HL-60 (cell line): ENCODE measurements around the gene VASH2.
"Not testable (repeated sequence)": the region's sequence is repeated elsewhere in the genome, so short reads cannot be mapped to it uniquely, and the experiment has no call there.

Source experiments
- DNase-seq, 2 experiments: peaks; one replicate each; pipeline ENCODE4 v3.0.0-alpha.2; 2010 to 2020; ENCODE audit warnings: low read depth in 1 of 2, low spot score in 1 of 2
- H3K27ac ChIP-seq: fragments of 250-450 bp; sonication (Bioruptor Pico); replicated peaks from 2 replicates; pipeline ENCODE4 v1.5.1; 2020; ENCODE audit warnings: mild to moderate bottlenecking, moderate library complexity
- H3K27me3 ChIP-seq: fragments of 250-450 bp; sonication (Bioruptor Pico); 2 replicates; pipeline ENCODE4 v1.5.1; 2021; ENCODE audit warnings: mild to moderate bottlenecking, moderate library complexity; ENCODE audit not compliant: insufficient read depth, poor library complexity, severe bottlenecking
- H3K4me3 ChIP-seq: replicated peaks from 2 replicates; pipeline ENCODE4 v1.5.1; 2011; ENCODE audit warnings: mild to moderate bottlenecking, control low read depth, low read length; ENCODE audit not compliant: insufficient read depth
- GABPA ChIP-seq: IDR thresholded peaks from 2 replicates; pipeline ENCODE4 v1.6.1; 2012; ENCODE audit warnings: low read depth
- POLR2AphosphoS5 ChIP-seq: IDR thresholded peaks from 2 replicates; pipeline ENCODE4 v1.6.1; 2012; ENCODE audit warnings: low read depth
- REST ChIP-seq: IDR thresholded peaks from 2 replicates; pipeline ENCODE4 v1.6.1; 2012; ENCODE audit warnings: low read depth; ENCODE audit not compliant: insufficient replicate concordance
- SPI1 ChIP-seq: IDR thresholded peaks from 2 replicates; pipeline ENCODE4 v1.6.1; 2012; ENCODE audit warnings: low read depth, mild to moderate bottlenecking, borderline replicate concordance
- TF ChIP-seq, protein P1 (sequence below): IDR thresholded peaks from one replicate; pipeline ENCODE4 v1.5.1; 2011; ENCODE audit warnings: low read length, control low read depth, inconsistent platforms; ENCODE audit not compliant: insufficient read depth

The VASH2 gene

DNA sequence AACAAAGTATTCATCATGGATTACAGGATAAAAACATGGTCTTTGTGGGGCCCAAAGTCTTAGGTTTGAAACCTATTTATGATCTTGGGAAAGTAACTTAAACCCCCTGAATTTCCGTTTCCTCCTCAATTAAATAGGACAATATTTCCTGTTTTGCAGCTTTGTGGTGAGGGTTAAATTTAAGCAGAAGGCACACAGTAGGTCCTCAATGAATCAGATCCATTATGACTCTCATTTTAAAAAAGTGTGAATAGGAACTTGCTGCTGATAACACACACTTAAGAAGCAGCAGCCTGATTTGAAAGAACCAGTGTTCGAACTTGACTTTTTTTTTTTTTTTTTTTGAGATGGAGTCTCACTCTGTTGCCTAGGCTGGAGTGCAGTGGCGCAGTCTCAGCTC is 41.4 kb upstream of the VASH2 start:
- TF ChIP-seq, protein P1, sequence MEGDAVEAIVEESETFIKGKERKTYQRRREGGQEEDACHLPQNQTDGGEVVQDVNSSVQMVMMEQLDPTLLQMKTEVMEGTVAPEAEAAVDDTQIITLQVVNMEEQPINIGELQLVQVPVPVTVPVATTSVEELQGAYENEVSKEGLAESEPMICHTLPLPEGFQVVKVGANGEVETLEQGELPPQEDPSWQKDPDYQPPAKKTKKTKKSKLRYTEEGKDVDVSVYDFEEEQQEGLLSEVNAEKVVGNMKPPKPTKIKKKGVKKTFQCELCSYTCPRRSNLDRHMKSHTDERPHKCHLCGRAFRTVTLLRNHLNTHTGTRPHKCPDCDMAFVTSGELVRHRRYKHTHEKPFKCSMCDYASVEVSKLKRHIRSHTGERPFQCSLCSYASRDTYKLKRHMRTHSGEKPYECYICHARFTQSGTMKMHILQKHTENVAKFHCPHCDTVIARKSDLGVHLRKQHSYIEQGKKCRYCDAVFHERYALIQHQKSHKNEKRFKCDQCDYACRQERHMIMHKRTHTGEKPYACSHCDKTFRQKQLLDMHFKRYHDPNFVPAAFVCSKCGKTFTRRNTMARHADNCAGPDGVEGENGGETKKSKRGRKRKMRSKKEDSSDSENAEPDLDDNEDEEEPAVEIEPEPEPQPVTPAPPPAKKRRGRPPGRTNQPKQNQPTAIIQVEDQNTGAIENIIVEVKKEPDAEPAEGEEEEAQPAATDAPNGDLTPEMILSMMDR, result no peak
- TF ChIP-seq REST (no peak), GABPA (no peak), SPI1 (no peak), POLR2AphosphoS5 (no peak)
- DNase-seq, result no peak
- H3K27ac ChIP-seq, result no peak overlapping the region
- H3K27me3 ChIP-seq, result no peaks in the 10 kb centered on the region
- H3K4me3 ChIP-seq, result no peak overlapping the region

GRCh38 chr1:212909652-212910063 is 40.7 kb upstream of the VASH2 start:
- TF ChIP-seq REST, result no peak
- TF ChIP-seq, protein P1, result no peak
- no peak for TF ChIP-seq SPI1
- no peak for TF ChIP-seq POLR2AphosphoS5
- no peak for TF ChIP-seq GABPA
- no peak overlapping the region for H3K27ac ChIP-seq

DNA sequence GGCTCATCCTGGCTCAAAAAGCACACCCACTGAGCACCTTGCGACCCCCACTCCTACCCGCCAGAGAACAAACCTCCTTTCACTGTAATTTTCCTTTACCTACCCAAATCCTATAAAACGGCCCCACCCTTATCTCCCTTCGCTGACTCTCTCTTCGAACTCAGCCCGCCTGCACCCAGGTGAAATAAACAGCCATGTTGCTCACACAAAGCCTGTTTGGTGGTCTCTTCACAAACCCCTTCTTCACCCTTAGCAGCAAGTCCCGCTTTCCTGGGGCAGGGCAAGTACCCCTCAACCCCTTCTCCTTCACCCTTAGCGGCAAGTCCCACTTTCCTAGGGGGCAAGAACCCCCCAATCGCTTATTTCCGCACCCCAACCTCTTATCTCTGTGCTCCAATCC is 40.1 kb upstream of the VASH2 start:
- H3K27ac ChIP-seq, H3K4me3 ChIP-seq, DNase-seq, H3K27me3 ChIP-seq: not testable (repeated sequence)

More at GRCh38 chr1:212909652-212910063, 40.7 kb upstream of the VASH2 start:
- DNase-seq, result no peak
- H3K4me3 ChIP-seq, result no peak overlapping the region
- no peaks in the 10 kb centered on the region for H3K27me3 ChIP-seq

DNA sequence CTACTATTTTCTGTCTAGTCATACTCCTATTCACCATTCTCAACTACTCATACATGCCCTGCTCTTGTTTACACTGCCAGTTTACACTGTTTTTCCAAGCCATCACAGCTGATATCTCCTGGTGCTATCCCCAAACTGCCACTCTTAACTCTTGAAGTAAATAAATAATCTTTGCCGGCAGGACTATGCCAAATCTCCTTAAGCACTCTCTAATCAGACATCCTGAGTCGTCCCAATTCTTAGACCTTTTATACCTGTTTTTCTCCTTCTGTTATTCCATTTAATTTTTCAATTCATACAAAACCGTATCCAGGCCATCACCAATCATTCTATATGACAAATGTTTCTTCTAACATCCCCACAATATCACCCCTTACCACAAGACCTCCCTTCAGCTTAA is 36.7 kb upstream of the VASH2 start:
- H3K27ac ChIP-seq, DNase-seq, H3K4me3 ChIP-seq, H3K27me3 ChIP-seq: not testable (repeated sequence)

DNA sequence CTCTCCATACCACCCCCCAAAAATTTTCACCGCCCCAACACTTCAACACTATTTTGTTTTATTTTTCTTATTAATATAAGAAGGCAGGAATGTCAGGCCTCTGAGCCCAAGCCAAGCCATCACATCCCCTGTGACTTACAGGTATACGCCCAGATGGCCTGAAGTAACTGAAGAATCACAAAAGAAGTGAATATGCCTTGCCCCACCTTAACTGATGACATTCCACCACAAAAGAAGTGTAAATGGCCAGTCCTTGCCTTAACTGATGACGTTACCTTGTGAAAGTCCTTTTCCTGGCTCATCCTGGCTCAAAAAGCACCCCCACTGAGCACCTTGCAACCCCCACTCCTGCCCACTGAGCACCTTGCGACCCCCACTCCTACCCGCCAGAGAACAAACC is 36.2 kb upstream of the VASH2 start:
- H3K27ac ChIP-seq, DNase-seq, H3K27me3 ChIP-seq, H3K4me3 ChIP-seq: not testable (repeated sequence)

GRCh38 chr1:212914789-212915188 is 35.6 kb upstream of the VASH2 start:
- TF ChIP-seq GABPA, result no peak
- TF ChIP-seq, protein P1, result no peak
- no peak for TF ChIP-seq REST
- no peak for TF ChIP-seq SPI1
- Histone ChIP-seq H3K4me3 (no peak overlapping the region), H3K27ac (no peak overlapping the region), H3K27me3 (no peaks in the 10 kb centered on the region)
- no peak for DNase-seq
